GM21526 (cell line): ENCODE measurements around the gene PLXDC2.
"Not testable (repeated sequence)": the region's sequence is repeated elsewhere in the genome, so short reads cannot be mapped to it uniquely, and the experiment has no call there.

Experiments used
- ATAC-seq: cut with Tn5 transposase; IDR thresholded peaks from one replicate; pipeline ENCODE4 v1.9.1; 2021; ENCODE audit warnings: moderate library complexity; ENCODE audit not compliant: unreplicated experiment, low FRiP score

The PLXDC2 gene

GRCh38 chr10:19816411-19817230 is at the start of gene PLXDC2:
PLXDC2 (plus strand) TSS chr10:19816432.
- no peak for ATAC-seq

- no peak for ATAC-seq
These were observed 48.4 kb upstream of the PLXDC2 start for GRCh38 chr10:19767876-19768275.

GRCh38 chr10:19769826-19770225 is 46.4 kb upstream of the PLXDC2 start:
- not testable (repeated sequence) for ATAC-seq

- ATAC-seq = no peak
These were observed 43.3 kb upstream of the PLXDC2 start for GRCh38 chr10:19772972-19773371.

- no peak for ATAC-seq
These were observed 40.9 kb upstream of the PLXDC2 start for GRCh38 chr10:19775296-19775695.

- ATAC-seq = no peak
These were observed 38.4 kb upstream of the PLXDC2 start for GRCh38 chr10:19777806-19778205.

GRCh38 chr10:19778996-19779395 is 37.2 kb upstream of the PLXDC2 start:
- no peak for ATAC-seq

- no peak for ATAC-seq
These were observed 33.7 kb upstream of the PLXDC2 start for GRCh38 chr10:19782430-19783089.

GRCh38 chr10:19783721-19784120 is 32.5 kb upstream of the PLXDC2 start:
- no peak for ATAC-seq

- ATAC-seq = no peak
These were observed 30.9 kb upstream of the PLXDC2 start for GRCh38 chr10:19785366-19785765.

- ATAC-seq = no peak
These were observed 28.1 kb upstream of the PLXDC2 start for GRCh38 chr10:19788075-19788686.

- no peak for ATAC-seq
These were observed 27.3 kb upstream of the PLXDC2 start for GRCh38 chr10:19788902-19789301.

- ATAC-seq = no peak
These were observed 26.6 kb upstream of the PLXDC2 start for GRCh38 chr10:19789607-19790006.

GRCh38 chr10:19791032-19791431 is 25.2 kb upstream of the PLXDC2 start:
- no peak for ATAC-seq

- no peak for ATAC-seq
These were observed 20.5 kb upstream of the PLXDC2 start for GRCh38 chr10:19795684-19796083.

GRCh38 chr10:19800161-19800560 is 16.1 kb upstream of the PLXDC2 start:
- no peak for ATAC-seq

GRCh38 chr10:19801369-19801768 is 14.9 kb upstream of the PLXDC2 start:
- no peak for ATAC-seq

- ATAC-seq = no peak
These were observed 12.6 kb upstream of the PLXDC2 start for GRCh38 chr10:19803676-19804075.

- ATAC-seq = no peak
These were observed 6.8 kb upstream of the PLXDC2 start for GRCh38 chr10:19809481-19809880.

- no peak for ATAC-seq
These were observed 4.7 kb upstream of the PLXDC2 start for GRCh38 chr10:19811540-19811939.

- ATAC-seq = no peak
These were observed 3.3 kb upstream of the PLXDC2 start for GRCh38 chr10:19812976-19813375.
